Caco-2 (cell line): Measurements from ENCODE around the gene PMPCA. TPM values are rescaled to one million over a fixed set of nuclear protein-coding genes. Genes with fewer than 3 reads are reported as not detected.

ENCODE experiments used
- BruUV-seq: library from RNA; stranded (reverse); fragments of 400-500 nt; replicated peaks from 2 replicates; lab custom pipeline; 2021; lab: Mats Ljungman, UMichigan
- CTCF ChIA-PET: fragments of 300-600 bp; sonication (Branson Sonifier 250); formaldehyde crosslinking; loops from one replicate; lab custom pipeline; 2022; ENCODE audit warnings: antibody characterized with exemption; lab: Charles Lee
- POLR2A ChIA-PET: fragments of 300-600 bp; sonication (Branson Sonifier 250); formaldehyde crosslinking; loops from one replicate; lab custom pipeline; 2022; ENCODE audit warnings: antibody characterized with exemption; lab: Charles Lee
- DNase-seq, 2 experiments: peaks; one replicate each; pipeline versions ENCODE4 v3.0.0 to v3.0.0-alpha.2; 2020 to 2022
- H3K27me3 ChIP-seq: replicated peaks from 2 replicates; pipeline ENCODE4 v1.6.0; 2011; ENCODE audit warnings: low read length; ENCODE audit not compliant: control insufficient read depth, insufficient read depth
- H3K36me3 ChIP-seq: 2 replicates; pipeline ENCODE4 v1.5.1; 2011; ENCODE audit warnings: low read length; ENCODE audit not compliant: control insufficient read depth, insufficient read depth
- H3K4me1 ChIP-seq: fragments of 250-450 bp; sonication (Bioruptor Pico); 2 replicates; pipeline ENCODE4 v1.5.1; 2020; ENCODE audit warnings: mild to moderate bottlenecking
- H3K4me3 ChIP-seq: 2 replicates; pipeline ENCODE4 v1.5.1; 2011; ENCODE audit warnings: low read depth, mild to moderate bottlenecking, control low read depth, low read length
- H3K9me3 ChIP-seq: fragments of 250-450 bp; sonication (Bioruptor Pico); 2 replicates; pipeline ENCODE4 v1.5.1; 2020; ENCODE audit warnings: mild to moderate bottlenecking, moderate library complexity
- H3K27ac Mint-ChIP-seq: one replicate; pipeline ENCODE4 v1.8.0; 2022; ENCODE audit warnings: mixed read lengths; ENCODE audit not compliant: unreplicated experiment
- H3K27me3 Mint-ChIP-seq: one replicate; pipeline ENCODE4 v1.8.0; 2022; ENCODE audit warnings: mixed read lengths; ENCODE audit not compliant: insufficient read depth, unreplicated experiment
- H3K36me3 Mint-ChIP-seq: one replicate; pipeline ENCODE4 v1.8.0; 2022; ENCODE audit warnings: mild to moderate bottlenecking, mixed read lengths; ENCODE audit not compliant: insufficient read depth, unreplicated experiment
- H3K4me1 Mint-ChIP-seq: one replicate; pipeline ENCODE4 v1.8.0; 2022; ENCODE audit warnings: low read depth, mixed read lengths; ENCODE audit not compliant: unreplicated experiment
- H3K4me3 Mint-ChIP-seq: one replicate; pipeline ENCODE4 v1.8.0; 2022; ENCODE audit warnings: mild to moderate bottlenecking, moderate library complexity, mixed read lengths; ENCODE audit not compliant: unreplicated experiment
- H3K9me3 Mint-ChIP-seq: one replicate; pipeline ENCODE4 v1.8.0; 2022; ENCODE audit warnings: mixed read lengths; ENCODE audit not compliant: unreplicated experiment
- CTCF ChIP-seq, 2 experiments: fragments of 200-600 bp in 1 of 2; IDR thresholded peaks; 1 replicate in 1 of 2; 2 replicates in 1 of 2; pipeline versions ENCODE4 v1.5.1 to v1.8.0; 2011 to 2022; ENCODE audit warnings: antibody characterized with exemption in 1 of 2, control low read depth in 1 of 2, inconsistent platforms in 1 of 2, low read depth in 1 of 2, low read length in 1 of 2, mild to moderate bottlenecking in 1 of 2, moderate library complexity in 1 of 2; ENCODE audit not compliant: insufficient read depth in 1 of 2, severe bottlenecking in 1 of 2, unreplicated experiment in 1 of 2
- intact Hi-C: fragments of 100-400 bp; cut with micrococcal nuclease; formaldehyde crosslinking; loops from one replicate; pipeline ENCODE4 v1.10.0; 2022; ENCODE audit not compliant: unreplicated experiment
- total RNA-seq: library from RNA; stranded (reverse); gene quantifications from 2 replicates; pipeline ENCODE4 v1.2.3, GENCODE V29; 2022

Gene PMPCA
- total RNA-seq, 1 experiment from 2014 or later, result 91.5 TPM

- Histone ChIP-seq H3K9me3 (no peaks in the 10 kb centered on the region), H3K4me1 (peaks cover 20% of the 10 kb centered on the region), H3K27me3 (no peaks in the 10 kb centered on the region), H3K36me3 (no peaks in the 10 kb centered on the region; the same call in 1 of the 2 replicates), H3K4me3 (no peak overlapping the region)
- Mint-ChIP-seq H3K36me3 (peaks cover 39% of the 10 kb centered on the region), H3K27me3 (no peaks in the 10 kb centered on the region), H3K4me3 (no peak overlapping the region), H3K4me1 (peaks cover 7% of the 10 kb centered on the region), H3K27ac (no peak overlapping the region), H3K9me3 (no peaks in the 10 kb centered on the region)
- no peak for TF ChIP-seq CTCF (IDR thresholded peaks at IDR 0.05; ENCODE audit: insufficient read depth in 1 of 2, low read depth in 1 of 2, low read length in 1 of 2, severe bottlenecking in 1 of 2, unreplicated experiment in 1 of 2)
- ChIA-PET CTCF (no interaction called here), POLR2A (no interaction called here)
- DNase-seq, result no peak
- BruUV-seq, result no TSS peak
- intact Hi-C loops, result no loop called here
Observed at GRCh38 chr9:136376457-136376856, 34.0 kb upstream of the PMPCA start.

GRCh38 chr9:136377341-136378169 lies 32.9 kb upstream of the PMPCA start:
- Mint-ChIP-seq H3K4me3 (no peak overlapping the region), H3K27me3 (no peaks in the 10 kb centered on the region), H3K4me1 (peaks cover 6% of the 10 kb centered on the region), H3K27ac (no peak overlapping the region), H3K36me3 (peaks cover 34% of the 10 kb centered on the region), H3K9me3 (no peaks in the 10 kb centered on the region)
- H3K27me3 ChIP-seq, result no peaks in the 10 kb centered on the region
- no peak overlapping the region for H3K4me3 ChIP-seq
- H3K9me3 ChIP-seq, result no peaks in the 10 kb centered on the region
- POLR2A ChIA-PET, result no interaction called here
- BruUV-seq, result no TSS peak
- H3K36me3 ChIP-seq, result peaks cover 1% of the 10 kb centered on the region; the same call in 1 of the 2 replicates
- peaks cover 14% of the 10 kb centered on the region for H3K4me1 ChIP-seq
- intact Hi-C loops, result no loop called here
- DNase-seq, result no peak
- CTCF ChIA-PET, result no interaction called here
- TF ChIP-seq CTCF (IDR thresholded peaks at IDR 0.05; ENCODE audit: insufficient read depth in 1 of 2, low read depth in 1 of 2, low read length in 1 of 2, severe bottlenecking in 1 of 2, unreplicated experiment in 1 of 2), result no peak

- no peaks in the 10 kb centered on the region for H3K9me3 Mint-ChIP-seq
- intact Hi-C loops, result no loop called here
- ChIA-PET POLR2A (no interaction called here), CTCF (no interaction called here)
- no TSS peak for BruUV-seq
- no peak overlapping the region for H3K27ac Mint-ChIP-seq
- peaks cover 28% of the 10 kb centered on the region for H3K36me3 Mint-ChIP-seq
- no peak for TF ChIP-seq CTCF (IDR thresholded peaks at IDR 0.05; ENCODE audit: insufficient read depth in 1 of 2, low read depth in 1 of 2, low read length in 1 of 2, severe bottlenecking in 1 of 2, unreplicated experiment in 1 of 2)
- no peak overlapping the region for H3K4me3 ChIP-seq
- H3K4me1 ChIP-seq, result peaks cover 5% of the 10 kb centered on the region
- no peak overlapping the region for H3K4me3 Mint-ChIP-seq
- H3K27me3 ChIP-seq, result no peaks in the 10 kb centered on the region
- no peaks in the 10 kb centered on the region for H3K27me3 Mint-ChIP-seq
- H3K9me3 ChIP-seq, result no peaks in the 10 kb centered on the region
- peaks cover 1% of the 10 kb centered on the region; the same call in 1 of the 2 replicates for H3K36me3 ChIP-seq
- no peak for DNase-seq
- no peaks in the 10 kb centered on the region for H3K4me1 Mint-ChIP-seq
Observed at GRCh38 chr9:136378170-136379002, 32.1 kb upstream of the PMPCA start.
